SK-N-MC (cell line): Measurements from ENCODE around the gene DMBX1.

Experiments
- DNase-seq: peaks from one replicate; pipeline ENCODE4 v3.0.0-alpha.2; 2011; ENCODE audit warnings: low read depth, low spot score
- H3K27ac ChIP-seq: fragments of 200-600 bp; sonication (generic); 2 replicates; pipeline ENCODE4 v1.5.1; 2016; ENCODE audit warnings: mixed run types
- H3K36me3 ChIP-seq: fragments of 200-600 bp; sonication (generic); 2 replicates; pipeline ENCODE4 v1.6.1; 2017; ENCODE audit warnings: antibody characterized with exemption, low read length, mixed read lengths; ENCODE audit not compliant: insufficient read depth
- H3K4me3 ChIP-seq: fragments of 200-600 bp; sonication (generic); 2 replicates; pipeline ENCODE4 v1.5.1; 2016
- H3K9ac ChIP-seq: fragments of 200-600 bp; sonication (generic); 2 replicates; pipeline ENCODE4 v1.8.0; 2017; ENCODE audit warnings: mixed run types, mixed read lengths; ENCODE audit not compliant: insufficient read length
- H3K9me3 ChIP-seq: fragments of 200-600 bp; sonication (generic); 2 replicates; pipeline ENCODE4 v1.6.1; 2017; ENCODE audit warnings: low read depth, mild to moderate bottlenecking, antibody characterized with exemption, low read length, moderate library complexity, mixed read lengths
- EZH2 ChIP-seq: fragments of 200-600 bp; sonication (generic); IDR thresholded peaks from one replicate; pipeline ENCODE4 v1.6.1; 2017; ENCODE audit warnings: antibody characterized with exemption
- FOXP2 ChIP-seq: optimal IDR thresholded peaks from 2 replicates; pipeline ENCODE3; 2011; ENCODE audit warnings: mild to moderate bottlenecking, moderate library complexity; ENCODE audit not compliant: insufficient read depth; ENCODE audit errors: extremely low read length, control extremely low read depth
- POLR2AphosphoS5 ChIP-seq: IDR thresholded peaks from 2 replicates; pipeline ENCODE4 v1.6.1; 2012; ENCODE audit warnings: mild to moderate bottlenecking, low read depth, low read length, borderline replicate concordance

Gene DMBX1

DNA sequence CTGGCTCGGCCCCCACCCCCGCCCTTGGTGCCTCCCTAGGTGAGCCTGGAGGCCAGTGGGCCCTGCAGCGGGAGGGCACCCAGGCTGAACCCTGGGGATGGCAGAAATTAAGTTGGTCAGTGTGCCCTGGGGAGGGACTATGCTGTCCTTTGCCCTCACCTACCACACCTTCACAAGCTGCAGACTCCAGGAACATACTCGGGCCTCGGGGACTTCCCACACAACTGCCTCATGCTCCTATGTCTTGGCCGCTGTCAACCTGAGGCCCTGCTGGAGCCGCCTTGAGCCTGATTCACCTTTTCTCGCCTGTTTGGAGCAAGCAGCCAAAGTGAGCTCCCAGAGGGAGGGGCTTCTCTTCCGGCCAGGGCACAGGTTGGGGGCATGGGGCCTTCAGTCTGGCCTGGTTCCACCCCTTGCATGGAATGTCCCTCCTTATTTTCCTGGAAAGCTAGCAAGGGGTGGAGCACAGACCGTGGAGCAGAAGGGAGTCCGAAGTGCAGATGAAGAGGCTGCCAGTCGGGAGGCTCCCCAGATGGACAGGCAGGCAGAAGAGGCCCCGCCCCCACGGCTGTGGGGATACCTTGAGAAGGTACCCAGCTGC, 37.2 kb downstream of the DMBX1 start:
- Histone ChIP-seq H3K27ac (no peak overlapping the region), H3K9ac (no peak overlapping the region), H3K4me3 (no peak overlapping the region), H3K36me3 (no peaks in the 10 kb centered on the region), H3K9me3 (no peaks in the 10 kb centered on the region)
- DNase-seq = no peak
- TF ChIP-seq POLR2AphosphoS5 = no peak
- TF ChIP-seq FOXP2 = no peak

DNA sequence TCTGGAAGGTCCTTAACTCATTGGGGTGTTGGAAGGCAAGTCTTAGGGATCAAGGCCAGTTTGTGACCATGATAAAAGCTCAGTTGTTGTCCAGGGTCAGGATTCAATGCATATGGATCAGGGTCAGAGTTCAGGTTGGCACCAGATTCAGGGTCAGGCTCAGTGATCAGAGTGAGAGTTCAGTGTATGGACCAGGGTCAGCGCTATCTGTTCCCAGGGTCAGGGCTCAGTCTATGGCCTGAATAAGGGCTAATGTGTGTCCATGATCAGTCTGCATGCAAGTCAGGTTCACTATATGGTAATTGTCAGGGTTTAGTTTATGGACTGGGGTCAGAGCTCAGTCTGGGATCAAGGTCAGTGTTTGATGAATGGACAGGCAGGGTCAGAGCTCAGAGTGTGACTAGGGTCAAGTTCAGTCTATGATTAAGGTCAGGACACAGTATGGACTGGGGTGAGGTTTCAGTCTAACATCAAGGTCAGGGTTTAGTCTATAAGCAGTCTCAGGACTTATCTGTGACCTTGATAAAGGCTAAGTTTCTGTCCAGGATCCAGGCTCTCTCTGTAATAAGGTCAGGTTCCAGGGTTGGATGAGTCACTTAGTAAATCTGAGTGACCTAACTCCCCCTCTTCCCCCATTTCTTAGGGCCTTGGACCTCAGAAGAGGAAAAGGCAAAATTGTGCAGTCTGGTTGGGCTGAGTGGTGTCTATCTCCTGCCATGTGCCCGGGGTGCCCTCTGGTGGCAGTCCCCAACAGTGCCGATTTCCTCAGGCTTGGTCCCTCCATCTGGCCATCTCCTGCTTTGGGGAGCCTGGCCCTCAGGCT, 38.0 kb downstream of the DMBX1 start:
- DNase-seq = no peak
- no peak for TF ChIP-seq FOXP2
- no peak for TF ChIP-seq EZH2
- no peak for TF ChIP-seq POLR2AphosphoS5
- Histone ChIP-seq H3K9me3 (no peaks in the 10 kb centered on the region), H3K4me3 (no peak overlapping the region), H3K27ac (no peak overlapping the region), H3K36me3 (no peaks in the 10 kb centered on the region), H3K9ac (no peak overlapping the region)

DNA sequence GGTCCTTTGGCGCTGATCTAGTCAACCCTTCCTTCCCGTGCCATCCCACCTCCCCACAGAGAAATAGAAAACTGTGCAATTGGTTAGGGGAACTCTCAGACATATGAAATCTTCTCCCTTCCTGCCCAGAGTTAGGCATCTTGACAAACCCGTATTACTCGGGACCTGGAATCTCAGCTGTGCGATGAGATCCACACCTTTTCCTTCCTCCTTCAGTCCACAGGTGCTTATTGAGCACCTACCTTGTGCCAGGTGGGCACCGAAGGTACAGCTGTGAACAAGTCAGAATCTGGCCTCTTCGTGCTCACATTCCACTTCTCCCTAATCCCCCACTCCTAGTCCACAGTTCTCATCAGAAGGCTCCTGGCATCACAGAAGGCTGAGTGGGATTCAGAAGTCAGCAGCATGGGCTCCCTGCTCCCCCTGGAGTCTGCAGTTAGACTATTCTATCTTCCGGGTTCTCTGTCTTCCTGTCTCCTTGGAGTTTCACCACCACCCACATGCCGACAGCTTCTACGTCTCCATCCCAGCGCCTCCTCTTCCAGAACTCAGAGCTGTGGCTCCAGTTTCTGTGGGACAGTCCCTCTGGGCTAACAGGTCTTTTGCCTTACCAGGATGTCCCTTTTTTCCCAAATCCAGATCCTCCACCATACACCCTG, 38.8 kb downstream of the DMBX1 start:
- no peaks in the 10 kb centered on the region for H3K36me3 ChIP-seq
- TF ChIP-seq EZH2 (no peak), FOXP2 (no peak), POLR2AphosphoS5 (no peak)
- H3K4me3 ChIP-seq = no peak overlapping the region
- H3K9ac ChIP-seq = no peak overlapping the region
- H3K9me3 ChIP-seq = no peaks in the 10 kb centered on the region
- H3K27ac ChIP-seq = no peak overlapping the region
- DNase-seq = no peak

DNA sequence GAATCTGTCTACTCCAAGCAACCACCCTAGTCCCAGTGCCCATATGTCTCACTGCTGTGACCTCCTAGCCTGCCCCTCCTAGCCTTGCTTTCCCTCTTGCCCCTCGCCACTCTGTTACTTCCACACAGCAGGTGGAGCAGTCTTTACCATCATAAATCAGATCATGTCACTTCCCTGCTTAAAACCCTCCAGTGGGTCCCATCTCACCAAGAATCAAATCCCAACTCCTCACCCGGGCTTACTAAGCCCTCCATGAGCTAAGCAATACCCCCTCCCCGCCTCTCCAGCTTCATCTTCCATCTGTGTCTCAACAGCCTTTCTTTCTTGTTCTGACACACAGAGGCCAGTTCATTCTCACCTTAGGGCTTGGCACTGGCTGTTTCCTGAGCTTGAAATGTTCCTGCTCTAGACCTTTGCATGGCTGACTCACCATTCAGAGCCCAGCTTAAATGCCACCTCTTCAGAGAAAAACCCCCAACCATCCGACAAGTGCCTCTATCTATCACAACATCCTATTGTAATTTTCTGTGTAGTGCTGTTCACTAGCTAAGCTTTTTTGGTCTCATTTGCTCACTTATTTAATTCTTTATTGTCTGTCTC, 39.5 kb downstream of the DMBX1 start:
- Histone ChIP-seq H3K27ac (no peak overlapping the region), H3K36me3 (no peaks in the 10 kb centered on the region), H3K9me3 (no peaks in the 10 kb centered on the region), H3K4me3 (no peak overlapping the region), H3K9ac (no peak overlapping the region)
- DNase-seq = no peak
- TF ChIP-seq EZH2 = no peak
- TF ChIP-seq FOXP2 = no peak
- no peak for TF ChIP-seq POLR2AphosphoS5

DNA sequence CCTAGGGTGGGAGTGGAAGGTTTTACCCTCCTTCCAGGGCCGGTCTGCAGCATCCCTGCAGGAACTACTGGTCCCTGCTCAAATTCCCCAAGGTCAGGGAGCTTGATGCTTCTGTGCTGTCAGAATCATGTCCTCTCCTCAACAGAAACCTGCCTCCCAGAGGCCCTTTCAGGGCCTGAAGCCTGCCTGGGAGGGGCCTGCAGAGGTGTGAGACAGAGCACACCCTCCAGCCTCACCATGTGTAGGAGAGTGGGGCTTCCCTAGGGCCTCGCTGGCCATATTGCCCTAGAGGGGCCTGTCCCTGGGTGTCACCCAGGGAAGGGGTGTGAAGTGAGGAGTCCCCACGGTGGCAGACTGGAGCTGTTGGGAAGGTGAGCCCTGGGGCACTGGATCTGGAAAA, 40.7 kb downstream of the DMBX1 start:
- H3K36me3 ChIP-seq = no peaks in the 10 kb centered on the region
- no peak overlapping the region for H3K4me3 ChIP-seq
- no peak overlapping the region for H3K9ac ChIP-seq
- TF ChIP-seq POLR2AphosphoS5 = no peak
- TF ChIP-seq FOXP2 = no peak
- no peak for TF ChIP-seq EZH2
- H3K9me3 ChIP-seq = no peaks in the 10 kb centered on the region
- no peak overlapping the region for H3K27ac ChIP-seq
- no peak for DNase-seq

DNA sequence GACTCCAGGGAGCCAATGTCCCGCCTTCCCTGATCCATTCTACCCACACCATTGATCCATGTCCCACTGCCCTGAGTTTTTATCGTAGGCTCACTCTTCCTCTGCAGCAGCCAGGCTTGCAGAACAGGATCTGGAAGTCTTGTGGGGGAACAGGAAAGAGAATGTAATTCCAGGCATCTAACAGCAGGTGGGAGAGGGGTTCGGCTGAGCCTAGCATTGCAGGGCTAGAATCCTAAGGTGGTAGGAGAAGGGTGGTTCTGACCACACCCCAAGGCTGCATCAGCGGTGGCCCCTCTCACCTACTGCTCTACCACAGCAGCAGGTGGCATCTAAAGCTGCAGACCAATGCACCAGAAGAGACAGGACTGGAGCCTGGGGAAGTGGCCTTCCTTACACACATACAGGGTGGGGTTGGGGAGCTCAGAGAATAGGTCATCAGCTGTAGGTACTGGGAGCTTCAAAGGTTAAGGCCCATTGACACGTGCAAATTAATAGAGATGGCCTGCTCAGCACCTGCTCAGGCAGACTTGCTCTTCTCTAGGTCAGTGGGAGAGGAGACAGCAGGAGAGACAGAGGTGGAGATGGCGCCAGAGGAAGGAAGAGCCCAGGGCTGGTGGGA, 41.3 kb downstream of the DMBX1 start:
- Histone ChIP-seq H3K27ac (no peak overlapping the region), H3K9me3 (no peaks in the 10 kb centered on the region), H3K4me3 (no peak overlapping the region), H3K9ac (no peak overlapping the region), H3K36me3 (no peaks in the 10 kb centered on the region)
- no peak for TF ChIP-seq POLR2AphosphoS5
- no peak for TF ChIP-seq EZH2
- TF ChIP-seq FOXP2 = no peak
- DNase-seq = no peak

DNA sequence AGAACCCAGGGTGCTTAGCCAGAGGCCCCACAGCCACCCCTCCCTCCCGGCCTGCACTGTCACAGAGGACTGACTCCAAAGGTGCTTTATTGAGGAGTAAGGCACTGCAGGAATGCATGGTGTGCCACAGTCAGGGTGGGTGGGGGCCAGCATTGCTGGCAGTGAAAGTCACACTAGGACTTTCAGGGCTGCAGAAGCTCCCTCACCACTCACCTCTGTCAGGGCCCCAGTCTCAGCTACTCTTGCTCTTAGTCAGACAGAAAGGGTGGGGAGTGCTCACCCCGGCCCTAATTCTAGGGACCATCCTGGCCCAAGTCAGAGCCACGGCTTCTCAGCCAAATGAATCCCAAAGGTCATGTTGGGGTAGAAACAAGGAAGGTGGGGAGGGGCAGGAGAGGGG, 42.5 kb downstream of the DMBX1 start:
- no peak overlapping the region for H3K4me3 ChIP-seq
- no peak for DNase-seq
- H3K9me3 ChIP-seq = no peaks in the 10 kb centered on the region
- no peaks in the 10 kb centered on the region for H3K36me3 ChIP-seq
- no peak overlapping the region for H3K9ac ChIP-seq
- H3K27ac ChIP-seq = no peak overlapping the region
- no peak for TF ChIP-seq EZH2
- TF ChIP-seq POLR2AphosphoS5 = no peak
- no peak for TF ChIP-seq FOXP2
